Measurements from ENCODE around the gene GEMIN8.

GEMIN8 gene

DNA sequence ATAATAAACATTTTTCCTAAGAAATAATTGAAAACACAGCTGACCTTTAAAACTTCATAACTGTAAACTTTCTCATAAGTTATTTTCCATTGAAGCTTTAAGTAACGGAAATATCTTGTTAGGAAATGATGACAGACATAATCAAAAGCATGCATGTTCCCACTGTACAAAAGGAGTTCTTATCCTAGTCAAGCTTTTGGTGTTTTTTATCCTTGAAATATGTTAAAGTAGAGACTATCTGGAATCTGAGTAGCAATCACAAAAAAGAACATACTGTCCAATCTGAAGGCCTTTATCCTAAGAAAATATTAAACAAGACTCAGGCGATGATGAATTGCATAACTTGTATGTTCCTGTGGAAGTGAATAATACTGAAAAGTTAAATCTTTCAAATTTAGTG lies 14.4 kb downstream of the GEMIN8 start:
- DNase-seq: no peak

- no peak for DNase-seq
These were observed 15.2 kb downstream of the GEMIN8 start for GRCh38 chrX:14014526-14014925.

- DNase-seq: no peak
These were observed 16.6 kb downstream of the GEMIN8 start for GRCh38 chrX:14013054-14013453.

GRCh38 chrX:14010566-14010965 lies 19.1 kb downstream of the GEMIN8 start:
- no peak for DNase-seq

DNA sequence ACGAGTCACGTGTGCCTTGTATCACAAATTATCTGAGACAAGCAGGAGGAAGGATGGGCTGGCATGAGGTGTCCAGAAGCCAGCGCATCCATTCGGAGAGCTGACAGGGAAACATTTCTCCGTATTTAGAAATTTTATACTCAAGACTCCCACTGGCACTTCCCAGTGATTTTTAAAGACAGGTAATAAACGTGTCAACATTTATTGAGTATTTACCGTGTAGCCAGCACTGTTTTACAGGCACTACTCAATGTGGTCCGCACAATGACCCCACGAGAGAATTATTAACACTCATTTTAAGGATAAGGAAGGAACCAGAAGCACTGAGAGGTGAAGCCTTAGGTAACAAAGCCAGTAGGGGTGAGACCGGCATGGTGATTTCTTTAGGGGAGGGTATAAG lies 23.2 kb downstream of the GEMIN8 start:
- no peak for DNase-seq

DNA sequence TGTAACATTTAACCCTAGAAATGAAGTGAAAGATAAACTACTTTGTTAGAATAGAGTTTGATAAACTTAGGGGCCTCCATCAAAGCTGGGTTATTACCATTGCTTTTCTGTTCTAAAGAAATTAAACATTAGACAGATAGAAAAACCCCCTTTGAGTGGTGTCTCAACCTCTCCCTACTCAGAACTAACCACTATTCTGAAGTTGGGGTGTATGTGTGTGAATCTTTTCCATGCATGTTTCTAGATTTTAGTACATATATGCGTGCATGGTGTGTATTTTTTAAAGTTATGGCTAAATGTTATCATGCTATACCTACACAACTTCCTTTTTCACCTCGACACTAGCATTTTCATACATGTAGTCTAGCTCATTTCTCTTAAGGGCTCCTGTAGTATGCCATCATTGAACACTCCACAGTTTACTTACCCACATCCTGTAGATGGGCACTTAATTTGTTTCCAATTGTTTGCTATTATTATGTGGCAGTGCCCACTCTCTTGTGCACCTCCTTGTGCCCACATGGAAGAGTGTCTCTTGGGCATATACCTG lies 25.7 kb downstream of the GEMIN8 start:
- no peak for DNase-seq

DNA sequence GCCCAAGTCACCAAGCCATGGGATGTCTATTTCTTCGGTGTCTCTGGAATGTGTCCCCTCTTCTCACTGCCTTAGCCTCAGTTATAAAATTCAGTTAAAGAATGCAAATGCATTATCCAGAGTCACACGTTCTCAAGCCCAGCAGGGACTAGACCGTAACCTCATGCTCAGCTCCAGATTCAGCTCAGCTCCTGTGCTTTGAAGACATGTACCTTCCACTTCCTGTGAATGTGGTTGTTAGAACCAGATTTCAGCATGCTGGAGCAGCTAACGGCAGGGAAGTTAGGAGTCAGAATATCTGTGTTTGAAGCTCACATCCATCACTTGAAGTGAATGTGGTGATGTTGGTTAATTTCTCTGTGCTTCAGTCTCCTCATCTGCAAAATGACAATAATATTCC lies 26.7 kb downstream of the GEMIN8 start:
- DNase-seq: no peak

DNA sequence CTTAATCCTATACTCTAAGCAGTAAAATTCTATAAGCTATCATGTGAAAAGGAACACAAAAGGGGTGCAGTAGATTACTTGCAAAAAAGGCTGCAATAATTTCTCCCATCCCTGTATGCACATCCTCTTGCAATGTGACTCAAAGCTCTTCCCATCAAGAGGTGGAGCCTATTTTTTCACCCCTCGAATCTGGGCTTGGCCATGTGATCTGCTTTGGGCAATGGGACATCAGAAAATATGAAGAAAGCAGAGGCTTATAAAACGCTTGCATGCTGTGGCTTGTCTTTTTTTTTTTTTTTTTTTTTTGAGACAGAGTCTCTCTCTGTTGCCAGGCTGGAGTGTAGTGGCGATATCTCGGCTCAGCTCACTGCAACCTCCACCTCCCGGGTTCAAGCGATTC lies 33.0 kb downstream of the GEMIN8 start:
- DNase-seq: no peak

DNA sequence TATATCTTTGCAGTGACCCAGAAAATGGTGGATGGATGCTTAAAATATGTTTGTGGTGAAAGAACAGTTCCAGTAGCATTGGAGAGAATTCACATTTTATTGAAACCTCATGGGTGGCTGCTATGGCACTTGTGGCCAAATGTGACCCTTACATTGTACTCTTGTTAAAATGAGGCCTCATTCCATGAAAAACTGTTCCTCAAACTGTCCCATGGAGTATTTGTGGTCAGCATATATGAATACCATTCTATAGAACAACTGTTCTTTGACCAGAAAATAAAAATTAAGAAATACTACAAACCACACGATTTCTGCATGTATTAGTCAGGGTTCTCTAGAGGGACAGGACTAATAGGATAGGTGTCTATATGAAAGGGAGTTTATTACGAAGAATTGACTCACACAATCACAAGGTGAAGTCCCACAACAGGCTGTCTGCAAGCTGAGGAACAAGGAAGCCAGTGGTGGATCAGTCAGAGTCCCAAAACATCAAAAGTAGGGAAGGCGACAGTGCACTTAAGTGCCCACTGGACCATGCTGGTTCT lies 35.1 kb downstream of the GEMIN8 start:
- no peak for DNase-seq

GRCh38 chrX:13994104-13994503 lies 35.6 kb downstream of the GEMIN8 start:
- no peak for DNase-seq

- no peak for DNase-seq
These were observed 39.4 kb downstream of the GEMIN8 start for GRCh38 chrX:13990126-13990800.

- DNase-seq: no peak
These were observed 43.8 kb downstream of the GEMIN8 start for GRCh38 chrX:13985697-13986435.

GRCh38 chrX:13983734-13984133 lies 46.0 kb downstream of the GEMIN8 start:
- no peak for DNase-seq

GRCh38 chrX:13968198-13968597 lies 61.5 kb downstream of the GEMIN8 start:
- no peak for DNase-seq

DNA sequence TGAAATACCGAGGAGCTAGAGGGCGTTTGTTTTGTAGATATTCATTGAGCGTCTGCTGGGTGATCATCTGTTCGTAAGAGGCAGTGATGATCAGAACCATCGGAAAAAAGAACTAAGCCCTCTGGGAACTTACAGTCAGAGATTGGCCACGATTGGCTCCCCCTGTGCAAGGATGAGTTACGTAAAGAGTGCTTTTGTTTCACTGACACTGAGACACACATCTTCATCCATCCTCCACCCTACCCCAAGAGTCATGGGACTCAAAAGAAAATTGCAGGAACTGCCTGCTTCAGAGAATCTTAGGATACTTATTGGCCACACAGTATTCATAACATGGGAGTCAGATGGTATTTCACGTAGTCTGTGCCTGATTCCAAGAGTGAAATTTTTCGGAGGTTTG lies 62.1 kb downstream of the GEMIN8 start:
- no peak for DNase-seq

DNA sequence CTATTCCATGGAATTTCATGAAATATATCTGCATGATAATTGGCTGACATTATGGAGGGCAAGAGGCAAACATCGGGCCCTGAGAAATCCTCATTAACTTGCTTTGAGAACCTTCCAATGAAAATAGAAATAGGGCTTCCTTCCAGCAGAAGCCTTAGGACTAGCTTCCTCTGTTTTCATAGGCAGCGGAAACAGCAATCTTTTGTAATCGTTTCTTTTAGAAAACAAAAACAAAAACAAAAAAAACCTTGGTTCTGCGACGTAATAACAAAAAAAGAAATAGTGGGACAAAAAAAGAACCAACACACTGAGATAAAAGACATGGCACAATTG lies 62.9 kb downstream of the GEMIN8 start:
- DNase-seq: no peak

DNA sequence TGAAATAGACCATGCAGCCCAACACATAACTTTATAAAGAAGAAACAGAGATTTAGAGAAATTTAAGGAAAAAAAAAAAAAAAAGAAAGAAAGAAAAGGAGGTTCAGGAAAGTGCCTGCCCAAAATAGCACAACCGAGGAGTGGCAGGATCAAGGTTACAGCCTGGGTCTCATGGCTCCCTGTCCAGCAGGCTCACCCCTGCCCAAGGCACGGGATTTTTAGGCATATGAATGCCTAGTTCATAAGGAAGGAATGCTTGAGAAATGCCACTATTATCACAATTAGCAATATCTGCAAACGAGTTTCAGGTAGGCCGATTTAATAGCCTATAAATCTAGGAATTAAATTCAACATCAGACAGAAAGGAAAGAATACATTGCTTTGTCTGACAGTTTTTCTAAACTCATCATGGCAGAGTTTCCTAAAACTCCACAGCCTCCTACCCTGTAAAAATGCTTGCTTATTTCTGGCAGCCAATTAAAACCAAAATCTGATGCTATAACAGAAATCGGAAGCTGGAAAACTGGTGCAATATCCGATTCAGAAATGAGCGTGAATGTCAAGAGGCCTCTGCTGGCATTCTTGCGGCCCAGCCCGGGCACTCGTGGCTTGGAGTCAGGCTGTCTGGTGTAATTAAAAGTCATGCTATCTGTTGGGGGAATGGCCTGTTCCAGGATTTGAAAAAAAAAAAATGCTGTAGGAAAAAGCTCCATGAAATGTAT lies 63.5 kb downstream of the GEMIN8 start:
- no peak for DNase-seq

DNA sequence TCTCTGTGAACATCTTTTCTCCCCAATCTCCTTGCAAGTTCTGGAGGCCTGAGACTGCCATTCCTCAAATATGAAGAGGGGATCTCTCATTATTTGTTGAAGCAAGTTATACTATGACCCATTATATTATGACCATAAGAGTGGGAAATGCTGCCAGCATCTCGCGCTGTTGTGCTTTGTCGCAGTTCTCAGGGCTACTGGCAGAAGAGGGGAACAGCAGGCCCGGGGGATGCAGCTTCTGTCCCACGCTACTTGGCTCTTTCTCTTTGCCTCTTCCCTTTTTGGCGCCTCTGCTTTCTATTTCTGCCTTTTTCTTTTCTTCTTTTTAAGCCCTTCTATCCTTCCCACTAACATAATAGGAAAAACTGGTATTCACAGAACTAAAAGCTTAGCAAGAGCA lies 64.2 kb downstream of the GEMIN8 start:
- DNase-seq: no peak

- no peak for DNase-seq
These were observed 72.7 kb downstream of the GEMIN8 start for GRCh38 chrX:13956998-13957397.
